ENCODE results near the gene ACOT9.
"Not testable (repeated sequence)": the region's sequence is repeated elsewhere in the genome, so short reads cannot be mapped to it uniquely, and the experiment has no call there.

The ACOT9 gene

DNA sequence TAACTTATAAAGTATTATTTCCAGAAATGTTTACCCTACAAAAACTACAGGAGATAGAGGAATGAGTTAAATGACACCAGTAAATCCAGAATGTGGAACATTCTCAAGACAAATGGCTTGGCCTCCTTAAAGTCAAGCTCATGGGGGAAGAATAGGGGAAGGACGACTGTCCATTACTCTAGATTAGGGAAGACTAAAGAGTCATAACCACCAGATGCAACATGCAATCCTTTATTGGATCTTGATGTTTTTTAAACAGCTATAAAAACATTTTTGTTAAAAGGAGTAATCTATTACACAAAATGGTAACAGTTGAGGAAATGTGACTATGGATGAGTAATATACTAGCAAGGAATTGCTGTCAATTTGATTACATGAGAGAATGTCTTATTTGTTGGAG, 11.1 kb downstream of the ACOT9 start:
- DNase-seq (ENCODE audit: insufficient read length) (no peak), FAIRE-seq (peak; percentile 40)
- TF ChIP-seq POLR2AphosphoS5 (IDR thresholded peaks at IDR 0.05; ENCODE audit: low read depth, low read length), result no peak
- TF ChIP-seq POLR2A (IDR thresholded peaks at IDR 0.05; ENCODE audit: low read depth, low read length), result no peak
- TF ChIP-seq TAF1 (IDR thresholded peaks at IDR 0.05; ENCODE audit: borderline replicate concordance, low read depth, low read length), result no peak

DNA sequence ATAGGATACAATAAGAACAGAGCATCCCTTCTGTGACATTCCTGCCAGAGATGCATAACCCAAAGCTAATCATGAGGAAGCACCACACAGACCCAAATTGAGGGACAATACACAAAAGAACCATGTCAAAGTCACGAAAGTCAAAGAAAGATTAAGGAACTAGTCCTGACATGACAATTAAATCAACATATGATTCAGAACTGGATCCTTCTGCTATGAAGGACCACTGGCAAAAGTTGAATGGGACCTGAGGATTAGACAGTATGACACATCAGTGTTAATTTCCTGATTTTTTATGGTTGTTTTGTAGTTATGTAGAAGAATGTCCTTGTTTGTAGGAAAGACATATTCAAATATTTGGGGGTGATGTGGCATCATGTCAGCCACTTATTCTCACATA, 13.9 kb downstream of the ACOT9 start:
- DNase-seq (ENCODE audit: insufficient read length), result no peak
- no peak for FAIRE-seq
- no peak for TF ChIP-seq TAF1 (IDR thresholded peaks at IDR 0.05; ENCODE audit: borderline replicate concordance, low read depth, low read length)
- no peak for TF ChIP-seq POLR2AphosphoS5 (IDR thresholded peaks at IDR 0.05; ENCODE audit: low read depth, low read length)
- no peak for TF ChIP-seq POLR2A (IDR thresholded peaks at IDR 0.05; ENCODE audit: low read depth, low read length)

- DNase-seq (ENCODE audit: insufficient read length), result no peak
- no peak for TF ChIP-seq POLR2A (IDR thresholded peaks at IDR 0.05; ENCODE audit: low read depth, low read length)
- TF ChIP-seq POLR2AphosphoS5 (IDR thresholded peaks at IDR 0.05; ENCODE audit: low read depth, low read length), result no peak
- no peak for TF ChIP-seq TAF1 (IDR thresholded peaks at IDR 0.05; ENCODE audit: borderline replicate concordance, low read depth, low read length)
- FAIRE-seq, result no peak
Measured at GRCh38 chrX:23727206-23727605, 15.9 kb downstream of the ACOT9 start.

GRCh38 chrX:23726191-23726590, 16.9 kb downstream of the ACOT9 start:
- DNase-seq (ENCODE audit: insufficient read length) (no peak), FAIRE-seq (no peak)
- no peak for TF ChIP-seq POLR2AphosphoS5 (IDR thresholded peaks at IDR 0.05; ENCODE audit: low read depth, low read length)
- no peak for TF ChIP-seq POLR2A (IDR thresholded peaks at IDR 0.05; ENCODE audit: low read depth, low read length)
- no peak for TF ChIP-seq TAF1 (IDR thresholded peaks at IDR 0.05; ENCODE audit: borderline replicate concordance, low read depth, low read length)

DNA sequence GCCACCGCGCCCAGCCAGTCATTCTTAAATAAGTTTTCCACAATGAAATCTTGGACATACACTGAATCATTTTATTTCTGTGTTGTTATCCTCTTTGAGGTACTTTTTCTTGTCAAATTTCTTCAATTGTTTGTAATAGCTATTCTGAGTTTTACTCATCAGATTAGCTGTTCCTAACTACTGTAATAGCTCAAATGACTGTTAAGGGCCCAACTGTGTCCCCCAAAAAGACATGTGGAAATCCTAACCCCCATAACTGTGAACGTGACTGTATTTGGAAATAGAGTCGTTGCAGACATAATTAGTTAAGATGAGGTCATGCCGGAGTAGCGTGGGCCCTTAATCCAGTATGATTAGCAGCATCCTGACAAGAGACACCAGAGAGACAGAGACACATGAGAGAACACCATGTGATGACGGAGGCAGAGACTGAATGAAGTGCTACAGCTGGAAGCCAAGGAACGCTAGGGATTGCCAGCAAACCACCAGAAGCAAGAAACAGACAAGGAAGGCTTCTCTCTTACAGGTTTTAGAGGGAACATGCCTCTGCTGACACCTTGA, 22.9 kb downstream of the ACOT9 start:
- FAIRE-seq, result no peak
- no peak for DNase-seq (ENCODE audit: insufficient read length)
- TF ChIP-seq POLR2AphosphoS5 (IDR thresholded peaks at IDR 0.05; ENCODE audit: low read depth, low read length) (no peak), POLR2A (IDR thresholded peaks at IDR 0.05; ENCODE audit: low read depth, low read length) (no peak), TAF1 (IDR thresholded peaks at IDR 0.05; ENCODE audit: borderline replicate concordance, low read depth, low read length) (no peak)

GRCh38 chrX:23705235-23705634, 37.8 kb downstream of the ACOT9 start:
- FAIRE-seq (no peak), DNase-seq (ENCODE audit: insufficient read length) (no peak)
- TF ChIP-seq POLR2AphosphoS5 (IDR thresholded peaks at IDR 0.05; ENCODE audit: low read depth, low read length) (no peak), POLR2A (IDR thresholded peaks at IDR 0.05; ENCODE audit: low read depth, low read length) (no peak), TAF1 (IDR thresholded peaks at IDR 0.05; ENCODE audit: borderline replicate concordance, low read depth, low read length) (no peak)

DNA sequence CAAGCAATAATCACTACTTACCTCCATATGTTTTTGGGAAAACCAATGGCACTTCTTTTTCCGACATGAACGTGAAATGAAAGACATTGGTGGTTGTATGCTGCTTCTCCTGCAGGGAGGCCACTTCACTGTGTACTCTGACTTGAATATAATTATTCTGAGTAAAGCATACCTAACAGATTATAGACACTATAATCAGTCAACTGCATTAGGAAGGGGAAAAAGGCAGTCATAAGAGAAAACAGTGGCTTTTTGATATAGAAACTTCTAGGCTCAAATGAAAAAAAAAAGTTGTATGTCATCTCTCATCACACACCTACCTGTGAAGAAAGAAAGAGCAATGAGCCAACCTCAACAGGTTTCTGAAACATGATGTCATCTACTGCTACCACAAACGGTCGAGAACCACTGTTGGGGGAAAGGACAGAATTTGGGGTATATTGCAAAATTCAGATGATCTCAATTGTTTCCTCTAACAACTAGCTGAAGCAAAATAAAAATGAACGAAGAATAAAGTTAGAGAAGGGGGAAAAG, 38.3 kb downstream of the ACOT9 start:
- FAIRE-seq (no peak), DNase-seq (ENCODE audit: insufficient read length) (no peak)
- TF ChIP-seq TAF1 (IDR thresholded peaks at IDR 0.05; ENCODE audit: borderline replicate concordance, low read depth, low read length) (no peak), POLR2A (IDR thresholded peaks at IDR 0.05; ENCODE audit: low read depth, low read length) (no peak), POLR2AphosphoS5 (IDR thresholded peaks at IDR 0.05; ENCODE audit: low read depth, low read length) (no peak)

DNA sequence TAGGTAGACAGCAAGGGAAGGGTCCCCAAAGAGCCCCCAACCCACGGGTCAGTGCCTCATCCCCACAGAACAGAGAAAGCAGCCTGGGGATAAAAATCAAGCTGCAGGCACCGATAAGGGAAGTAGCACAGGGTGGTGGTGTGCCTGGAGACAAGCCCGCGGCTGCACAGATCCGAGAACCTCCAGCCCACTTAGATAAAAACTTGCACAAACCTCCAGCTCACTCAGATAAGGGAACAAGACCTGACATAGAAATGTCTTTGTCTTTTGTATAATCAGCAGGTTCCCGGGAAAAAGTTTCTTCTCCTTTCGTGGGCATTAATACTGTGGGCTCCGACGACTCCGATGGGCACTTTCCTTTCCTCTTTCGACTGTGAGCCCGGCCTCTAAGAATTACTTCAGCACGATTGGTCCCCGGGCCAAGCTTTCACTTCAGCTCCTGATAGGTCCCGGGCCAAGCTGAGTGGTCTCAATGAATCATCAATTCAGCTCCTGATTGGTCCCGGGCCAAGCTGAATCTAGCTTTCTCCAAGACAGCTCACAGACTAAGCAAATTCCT, 43.4 kb downstream of the ACOT9 start:
- FAIRE-seq, result no peak
- no peak for TF ChIP-seq POLR2AphosphoS5 (IDR thresholded peaks at IDR 0.05; ENCODE audit: low read depth, low read length)
- TF ChIP-seq POLR2A (IDR thresholded peaks at IDR 0.05; ENCODE audit: low read depth, low read length), result no peak
- no peak for TF ChIP-seq TAF1 (IDR thresholded peaks at IDR 0.05; ENCODE audit: borderline replicate concordance, low read depth, low read length)
- DNase-seq (ENCODE audit: insufficient read length), result no peak

GRCh38 chrX:23694606-23695005, 48.5 kb downstream of the ACOT9 start:
- FAIRE-seq, result no peak
- TF ChIP-seq TAF1 (IDR thresholded peaks at IDR 0.05; ENCODE audit: borderline replicate concordance, low read depth, low read length) (no peak), POLR2A (IDR thresholded peaks at IDR 0.05; ENCODE audit: low read depth, low read length) (no peak), POLR2AphosphoS5 (IDR thresholded peaks at IDR 0.05; ENCODE audit: low read depth, low read length) (no peak)
- peak; percentile 27 for DNase-seq (ENCODE audit: insufficient read length)

- no peak for DNase-seq (ENCODE audit: insufficient read length)
- TF ChIP-seq TAF1 (IDR thresholded peaks at IDR 0.05; ENCODE audit: borderline replicate concordance, low read depth, low read length) (no peak), POLR2AphosphoS5 (IDR thresholded peaks at IDR 0.05; ENCODE audit: low read depth, low read length) (no peak), POLR2A (IDR thresholded peaks at IDR 0.05; ENCODE audit: low read depth, low read length) (no peak)
- FAIRE-seq, result no peak
Measured at GRCh38 chrX:23692166-23692565, 50.9 kb downstream of the ACOT9 start.

DNA sequence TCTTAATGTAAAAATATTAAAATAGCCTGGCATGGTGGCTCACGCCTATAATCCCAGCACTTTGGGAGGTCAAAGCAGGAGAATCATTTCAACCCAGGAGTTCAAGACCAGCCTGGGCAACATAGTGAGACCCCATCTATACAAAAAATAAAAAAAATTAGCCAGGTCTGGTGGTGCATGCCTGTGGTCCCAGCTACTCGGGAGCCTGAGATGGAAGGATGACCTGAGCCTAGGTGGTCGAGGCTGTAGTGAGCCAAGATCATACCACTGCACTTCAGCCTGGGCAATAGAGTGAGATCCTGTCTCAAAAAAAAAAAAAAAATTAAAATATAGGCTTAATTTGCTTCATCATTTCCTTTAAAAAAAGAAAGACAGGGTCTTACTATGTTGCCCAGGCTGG, 66.6 kb downstream of the ACOT9 start:
- DNase-seq (ENCODE audit: insufficient read length); FAIRE-seq: not testable (repeated sequence)

GRCh38 chrX:23673108-23673507, 70.0 kb downstream of the ACOT9 start:
- no peak for FAIRE-seq
- TF ChIP-seq POLR2A (IDR thresholded peaks at IDR 0.05; ENCODE audit: low read depth, low read length) (no peak), POLR2AphosphoS5 (IDR thresholded peaks at IDR 0.05; ENCODE audit: low read depth, low read length) (no peak), TAF1 (IDR thresholded peaks at IDR 0.05; ENCODE audit: borderline replicate concordance, low read depth, low read length) (no peak)
- DNase-seq (ENCODE audit: insufficient read length), result no peak

Data from GM12892 (cell line).